ENCODE results near the gene CWF19L2.
"Not testable (repeated sequence)": the region's sequence is repeated elsewhere in the genome, so short reads cannot be mapped to it uniquely, and the experiment has no call there.

Gene CWF19L2

GRCh38 chr11:107438148-107438547 is 19.5 kb downstream of the CWF19L2 start:
- no peak for DNase-seq (ENCODE audit: low spot score)

DNA sequence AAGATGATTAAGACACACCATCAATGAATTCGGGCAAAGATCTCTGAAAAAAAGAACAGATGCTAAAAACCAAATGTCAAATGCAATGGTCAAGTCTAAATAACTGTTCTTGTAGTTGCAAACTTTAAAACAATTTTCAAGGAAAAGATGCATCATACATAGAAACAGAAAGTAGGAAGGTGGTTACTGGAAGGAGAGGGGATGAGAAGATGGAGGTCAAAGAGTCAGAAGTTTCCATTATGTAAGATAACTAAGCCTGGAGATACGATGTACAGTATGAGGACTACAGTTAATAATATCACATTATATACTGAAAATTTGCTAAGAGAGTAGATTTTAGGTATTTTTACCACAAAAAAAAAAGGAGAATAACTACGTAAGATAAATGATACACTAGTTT is 27.1 kb downstream of the CWF19L2 start:
- no peak for DNase-seq (ENCODE audit: low spot score)

DNA sequence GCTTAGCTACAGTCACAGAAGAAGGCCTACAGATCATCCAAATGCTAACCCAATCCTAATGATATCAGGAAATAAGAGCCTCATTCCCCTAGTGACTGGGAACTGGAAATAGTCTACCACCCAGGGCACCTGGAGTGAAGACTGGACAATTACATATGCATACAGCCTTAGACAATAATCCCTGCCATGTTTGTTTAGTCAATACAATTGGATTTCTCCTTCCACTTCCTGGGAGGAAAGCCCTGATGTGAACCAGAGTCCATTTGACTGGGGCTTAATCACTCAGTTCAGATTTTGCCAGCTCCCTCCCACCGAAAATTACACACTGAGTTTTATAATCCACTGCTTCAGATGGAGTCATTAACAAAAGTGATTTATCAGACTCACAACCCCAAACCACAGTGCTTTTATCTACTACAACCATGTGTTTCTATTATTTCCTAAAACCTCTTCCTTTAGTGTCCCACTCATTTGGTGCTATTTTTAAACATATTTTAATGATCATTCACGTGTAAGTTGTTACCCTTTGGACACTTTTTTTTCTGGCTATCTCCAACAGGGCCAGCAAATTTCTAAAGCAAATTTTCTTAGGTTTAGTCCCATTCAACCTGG is 29.9 kb downstream of the CWF19L2 start:
- no peak for DNase-seq (ENCODE audit: low spot score)

- no peak for DNase-seq (ENCODE audit: low spot score)
Measured at GRCh38 chr11:107413352-107413751, 44.3 kb downstream of the CWF19L2 start.

GRCh38 chr11:107408762-107409211 is 48.8 kb downstream of the CWF19L2 start:
- DNase-seq (ENCODE audit: low spot score), result no peak

GRCh38 chr11:107405260-107405659 is 52.4 kb downstream of the CWF19L2 start:
- DNase-seq (ENCODE audit: low spot score), result no peak

- not testable (repeated sequence) for DNase-seq (ENCODE audit: low spot score)
Measured at GRCh38 chr11:107401131-107401530, 56.5 kb downstream of the CWF19L2 start.

- no peak for DNase-seq (ENCODE audit: low spot score)
Measured at GRCh38 chr11:107397357-107397756, 60.3 kb downstream of the CWF19L2 start.

GRCh38 chr11:107392611-107393010 is 65.0 kb downstream of the CWF19L2 start:
- no peak for DNase-seq (ENCODE audit: low spot score)

GRCh38 chr11:107390701-107391100 is 66.9 kb downstream of the CWF19L2 start:
- DNase-seq (ENCODE audit: low spot score), result not testable (repeated sequence)

DNA sequence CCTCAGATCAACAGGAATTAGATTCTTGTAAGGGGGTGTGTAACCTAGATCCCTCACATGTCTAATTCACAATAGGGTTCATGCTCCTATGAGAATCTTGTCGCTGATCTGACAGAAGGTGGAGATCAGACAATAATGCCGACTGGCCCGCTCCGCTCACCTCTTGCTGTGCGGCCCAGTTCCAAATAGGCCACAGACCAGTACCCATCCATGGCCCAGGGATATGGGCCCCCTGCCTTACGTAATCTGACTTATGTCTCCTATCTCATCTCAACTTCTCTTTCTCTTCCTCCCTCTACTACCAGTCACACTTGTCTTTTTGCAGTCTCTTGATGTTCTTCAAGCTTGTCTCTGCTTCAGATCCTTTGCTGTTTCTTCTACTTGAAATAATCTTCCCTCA is 70.0 kb downstream of the CWF19L2 start:
- DNase-seq (ENCODE audit: low spot score), result no peak

- no peak for DNase-seq (ENCODE audit: low spot score)
Measured at GRCh38 chr11:107385361-107385981, 72.2 kb downstream of the CWF19L2 start.

- no peak for DNase-seq (ENCODE audit: low spot score)
Measured at GRCh38 chr11:107384144-107384852, 73.3 kb downstream of the CWF19L2 start.

DNA sequence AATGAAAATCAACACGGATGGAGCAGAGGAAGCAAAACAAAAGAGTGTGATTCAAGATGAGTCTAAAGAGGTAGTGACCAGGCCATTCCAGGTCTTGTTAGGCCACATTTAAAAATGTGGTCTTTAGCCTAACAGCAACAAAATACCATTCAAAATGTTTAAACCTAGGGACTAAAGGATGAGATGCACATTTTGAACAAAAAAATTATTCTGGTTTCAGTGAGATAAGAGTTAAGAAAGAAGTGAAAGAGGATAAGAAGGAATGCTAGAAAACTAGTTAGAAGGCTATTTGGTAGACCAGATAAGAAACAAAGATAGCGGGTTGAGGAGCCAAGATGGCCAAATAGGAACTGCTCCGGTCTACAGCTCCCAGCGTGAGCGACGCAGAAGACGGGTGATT is 85.2 kb downstream of the CWF19L2 start:
- no peak for DNase-seq (ENCODE audit: low spot score)

DNA sequence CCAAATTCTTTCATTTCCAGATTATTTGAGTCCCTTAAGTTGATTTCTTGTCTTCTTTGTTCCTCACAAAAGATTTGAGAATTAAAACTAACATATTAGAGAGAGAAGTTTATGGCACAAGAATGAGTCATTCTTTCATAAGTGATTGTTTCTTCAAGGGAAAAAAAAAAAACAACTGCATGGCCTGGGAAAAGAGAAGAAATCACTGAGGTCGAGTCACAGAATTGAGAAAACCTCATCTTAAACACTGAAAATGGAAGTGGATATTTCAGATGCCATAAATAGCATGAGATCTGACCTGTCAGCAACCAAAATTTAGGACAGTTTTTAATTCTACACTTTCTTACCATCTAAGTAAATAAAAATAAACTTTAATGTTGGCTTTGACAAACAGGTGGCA is 87.2 kb downstream of the CWF19L2 start:
- DNase-seq (ENCODE audit: low spot score), result no peak

GRCh38 chr11:107359701-107360100 is 97.9 kb downstream of the CWF19L2 start:
- DNase-seq (ENCODE audit: low spot score), result no peak

- DNase-seq (ENCODE audit: low spot score), result no peak
Measured at GRCh38 chr11:107357877-107358276, 99.7 kb downstream of the CWF19L2 start.

DNA sequence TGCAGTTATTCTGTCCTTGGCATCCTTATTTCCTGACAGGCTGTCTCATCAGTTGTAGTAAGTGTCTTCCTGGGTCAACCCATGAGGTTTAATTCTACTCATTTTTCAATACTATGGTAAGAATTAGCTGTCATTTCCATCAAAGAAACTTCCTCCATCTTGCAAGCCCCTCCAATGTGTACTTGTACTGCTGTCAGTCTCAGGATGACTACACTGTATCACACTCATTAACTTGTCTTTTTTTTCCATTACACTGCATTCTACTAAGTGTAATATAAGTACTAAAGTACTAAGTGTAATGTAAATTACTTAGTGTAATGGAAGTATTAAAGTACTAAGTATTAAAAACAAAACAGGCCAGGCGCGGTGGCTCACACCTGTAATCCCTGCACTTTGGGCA is 102.8 kb downstream of the CWF19L2 start:
- DNase-seq (ENCODE audit: low spot score), result no peak

DNA sequence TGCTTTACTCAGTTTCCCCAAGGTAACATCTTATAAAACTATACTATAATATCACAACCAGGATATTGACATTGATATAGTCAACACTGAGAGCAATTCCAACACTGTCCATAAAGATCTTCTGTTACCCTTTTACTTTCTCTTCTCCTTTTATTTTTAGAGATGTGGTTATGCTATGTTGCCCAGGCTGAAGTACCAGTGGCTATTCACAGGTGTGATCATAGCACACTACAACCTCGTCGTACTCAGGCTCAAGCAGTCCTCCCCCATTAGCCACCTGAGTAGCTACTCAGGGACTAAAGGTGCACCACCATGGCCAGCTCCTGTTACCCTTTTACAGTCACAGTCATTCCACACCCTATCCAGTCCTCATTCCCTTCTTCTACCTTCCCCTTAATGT is 119.7 kb downstream of the CWF19L2 start:
- no peak for DNase-seq (ENCODE audit: low spot score)

DNA sequence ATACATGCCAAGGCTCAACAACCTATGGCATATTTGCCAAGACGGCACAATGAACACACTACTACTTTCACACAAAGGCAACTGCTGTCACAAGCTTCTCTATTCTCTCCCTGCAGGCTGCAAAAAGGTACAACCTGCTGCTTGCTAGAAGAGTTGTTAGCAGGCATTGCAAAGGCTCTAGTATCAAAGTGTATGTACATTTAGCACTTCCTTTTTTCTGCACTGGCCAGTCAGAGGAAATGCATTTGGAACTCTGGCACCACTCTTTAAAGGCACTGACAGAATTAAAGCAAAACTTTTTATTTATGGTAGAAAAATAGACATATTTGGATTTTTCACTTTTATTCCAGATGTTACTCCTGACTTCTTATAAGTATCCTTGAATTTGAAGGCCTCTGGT is 125.9 kb downstream of the CWF19L2 start:
- no peak for DNase-seq (ENCODE audit: low spot score)

- DNase-seq (ENCODE audit: low spot score), result no peak
Measured at GRCh38 chr11:107329164-107329563, 128.5 kb downstream of the CWF19L2 start.

GRCh38 chr11:107316426-107316825 is 141.2 kb downstream of the CWF19L2 start:
- no peak for DNase-seq (ENCODE audit: low spot score)

DNA sequence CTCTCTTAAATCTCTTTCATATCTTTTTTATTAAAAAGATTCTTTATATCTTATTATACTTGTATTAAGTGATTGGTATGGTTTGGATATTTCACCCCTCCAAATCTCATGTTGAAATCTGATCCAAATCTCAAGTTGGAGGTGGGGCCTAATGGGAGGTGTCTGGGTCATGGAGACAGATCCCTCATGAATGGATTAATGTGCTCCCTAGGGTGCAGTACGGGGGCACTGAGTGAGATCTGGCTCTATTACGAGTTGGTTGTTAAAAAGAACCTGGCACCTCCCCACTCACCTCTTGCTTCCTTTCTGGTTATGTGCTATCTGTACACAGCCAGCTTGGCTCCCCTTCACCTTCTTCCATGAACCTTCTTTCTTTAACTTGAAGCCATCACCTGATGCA is 149.6 kb downstream of the CWF19L2 start:
- no peak for DNase-seq (ENCODE audit: low spot score)

Data from globus pallidus (tissue), 1 donor.